Measurements from ENCODE around the gene RNF212B.
A peak's percentile ranks its signal among the peaks of the same experiment; 100 is the strongest.
"Not testable (repeated sequence)": the region's sequence is repeated elsewhere in the genome, so short reads cannot be mapped to it uniquely, and the experiment has no call there.

Gene RNF212B

GRCh38 chr14:23245282-23245681 lies 7.5 kb downstream of the RNF212B start:
- DNase-seq, result no peak

- no peak for DNase-seq
Measured at GRCh38 chr14:23248601-23249000, 10.9 kb downstream of the RNF212B start.

GRCh38 chr14:23249824-23250223 lies 12.1 kb downstream of the RNF212B start:
- DNase-seq, result no peak

GRCh38 chr14:23252006-23252405 lies 14.3 kb downstream of the RNF212B start:
- DNase-seq, result no peak

GRCh38 chr14:23252420-23253333 lies 14.9 kb downstream of the RNF212B start:
- no peak for DNase-seq

GRCh38 chr14:23258256-23258655 lies 20.5 kb downstream of the RNF212B start:
- DNase-seq, result no peak

- no peak for DNase-seq
Measured at GRCh38 chr14:23259426-23259825, 21.7 kb downstream of the RNF212B start.

GRCh38 chr14:23260849-23261248 lies 23.1 kb downstream of the RNF212B start:
- DNase-seq, result not testable (repeated sequence)

- no peak for DNase-seq
Measured at GRCh38 chr14:23269193-23269592, 31.5 kb downstream of the RNF212B start.

- no peak for DNase-seq
Measured at GRCh38 chr14:23275412-23275811, 37.7 kb downstream of the RNF212B start.

- DNase-seq, result no peak
Measured at GRCh38 chr14:23277189-23277588, 39.5 kb downstream of the RNF212B start.

- DNase-seq, result peak; percentile 82
Measured at GRCh38 chr14:23277928-23278327, 40.2 kb downstream of the RNF212B start.

GRCh38 chr14:23281247-23281646 lies 43.5 kb downstream of the RNF212B start:
- DNase-seq, result no peak

GRCh38 chr14:23284654-23285529 lies 47.2 kb downstream of the RNF212B start:
- DNase-seq, result peak; percentile 54

- peak; percentile 43 for DNase-seq
Measured at GRCh38 chr14:23285530-23286019, 47.8 kb downstream of the RNF212B start.

GRCh38 chr14:23286020-23286901 lies 48.5 kb downstream of the RNF212B start, which contains the start of gene HOMEZ:
HOMEZ (minus strand) TSS chr14:23286132; CDS start chr14:23285952, 180 bp downstream.
- peak; percentile 98 for DNase-seq

- no peak for DNase-seq
Measured at GRCh38 chr14:23286902-23287479, 49.3 kb downstream of the RNF212B start.

GRCh38 chr14:23294734-23295561 lies 57.2 kb downstream of the RNF212B start:
- DNase-seq, result peak; percentile 79

- DNase-seq, result no peak
Measured at GRCh38 chr14:23296012-23296777, 58.5 kb downstream of the RNF212B start.

- no peak for DNase-seq
Measured at GRCh38 chr14:23297096-23297495, 59.4 kb downstream of the RNF212B start.
